Measurements from ENCODE around the gene GPR162. TPM values are rescaled to one million over a fixed set of nuclear protein-coding genes. Genes with fewer than 3 reads are reported as not detected.
A peak's percentile ranks its signal among the peaks of the same experiment; 100 is the strongest.

Gene GPR162
- total RNA-seq, 1 donor: 1.4 TPM

DNA sequence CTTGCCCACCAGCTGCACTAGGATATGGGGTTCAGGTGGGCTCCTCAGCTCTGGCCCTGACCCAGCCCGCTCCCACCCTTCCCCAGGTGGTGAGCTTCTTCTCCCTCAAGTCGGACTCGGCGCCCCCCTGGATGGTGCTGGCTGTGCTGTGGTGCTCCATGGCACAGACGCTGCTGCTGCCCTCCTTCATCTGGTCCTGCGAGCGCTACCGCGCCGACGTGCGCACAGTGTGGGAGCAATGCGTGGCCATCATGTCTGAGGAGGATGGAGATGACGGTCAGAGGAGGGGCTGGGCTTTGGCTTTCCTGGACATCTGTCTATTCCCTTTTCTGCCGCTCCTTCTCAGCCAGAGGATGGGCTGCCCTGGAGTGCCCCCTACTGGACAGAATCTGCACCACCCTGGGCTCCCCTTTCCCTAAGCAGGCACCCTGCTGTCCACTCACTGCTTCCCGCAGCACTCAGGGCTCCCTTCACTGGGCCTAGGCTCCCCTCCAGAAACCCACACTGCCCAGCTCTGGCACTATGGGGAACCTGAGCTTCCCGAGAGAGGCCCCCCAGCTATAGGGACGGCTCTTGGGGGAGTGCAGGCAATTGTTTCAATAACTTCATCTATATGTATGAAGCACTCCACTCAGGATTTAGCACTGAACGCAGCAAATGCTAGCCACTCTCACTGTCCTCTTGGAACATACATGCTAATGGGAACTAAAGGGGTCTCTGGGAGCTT, 3.9 kb downstream of the GPR162 start:
- no peaks in the 10 kb centered on the region for H3K9me3 ChIP-seq (ENCODE audit: low read depth, low read length)
- H3K4me2 ChIP-seq (ENCODE audit: insufficient read depth, low read length): peak overlapping the region; percentile 76
- peaks cover 9% of the 10 kb centered on the region for H3K27me3 ChIP-seq (ENCODE audit: insufficient read depth, low read length)
- H4K20me1 ChIP-seq (ENCODE audit: insufficient read depth, low read length): peaks cover 3% of the 10 kb centered on the region
- TF ChIP-seq, protein P1, sequence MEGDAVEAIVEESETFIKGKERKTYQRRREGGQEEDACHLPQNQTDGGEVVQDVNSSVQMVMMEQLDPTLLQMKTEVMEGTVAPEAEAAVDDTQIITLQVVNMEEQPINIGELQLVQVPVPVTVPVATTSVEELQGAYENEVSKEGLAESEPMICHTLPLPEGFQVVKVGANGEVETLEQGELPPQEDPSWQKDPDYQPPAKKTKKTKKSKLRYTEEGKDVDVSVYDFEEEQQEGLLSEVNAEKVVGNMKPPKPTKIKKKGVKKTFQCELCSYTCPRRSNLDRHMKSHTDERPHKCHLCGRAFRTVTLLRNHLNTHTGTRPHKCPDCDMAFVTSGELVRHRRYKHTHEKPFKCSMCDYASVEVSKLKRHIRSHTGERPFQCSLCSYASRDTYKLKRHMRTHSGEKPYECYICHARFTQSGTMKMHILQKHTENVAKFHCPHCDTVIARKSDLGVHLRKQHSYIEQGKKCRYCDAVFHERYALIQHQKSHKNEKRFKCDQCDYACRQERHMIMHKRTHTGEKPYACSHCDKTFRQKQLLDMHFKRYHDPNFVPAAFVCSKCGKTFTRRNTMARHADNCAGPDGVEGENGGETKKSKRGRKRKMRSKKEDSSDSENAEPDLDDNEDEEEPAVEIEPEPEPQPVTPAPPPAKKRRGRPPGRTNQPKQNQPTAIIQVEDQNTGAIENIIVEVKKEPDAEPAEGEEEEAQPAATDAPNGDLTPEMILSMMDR (IDR thresholded peaks at IDR 0.05; ENCODE audit: extremely low read depth, low read depth, low read length): peak; percentile 97
- peak overlapping the region; percentile 60 for H3K4me3 ChIP-seq (ENCODE audit: insufficient read depth, low read length)
- peak overlapping the region; percentile 55 for H2AFZ ChIP-seq (ENCODE audit: low read length)
- no peak overlapping the region for H3K27ac ChIP-seq (ENCODE audit: low read depth, low read length)
- peak; percentile 100 for DNase-seq (ENCODE audit: insufficient read length, low spot score, missing footprints)
- peaks cover under 1% of the 10 kb centered on the region for H3K36me3 ChIP-seq (ENCODE audit: insufficient read depth, low read length)
- H3K4me1 ChIP-seq (ENCODE audit: insufficient read depth, low read length): peaks cover 26% of the 10 kb centered on the region
- peaks cover 30% of the 10 kb centered on the region for H3K79me2 ChIP-seq (ENCODE audit: insufficient read depth, low read length)

DNA sequence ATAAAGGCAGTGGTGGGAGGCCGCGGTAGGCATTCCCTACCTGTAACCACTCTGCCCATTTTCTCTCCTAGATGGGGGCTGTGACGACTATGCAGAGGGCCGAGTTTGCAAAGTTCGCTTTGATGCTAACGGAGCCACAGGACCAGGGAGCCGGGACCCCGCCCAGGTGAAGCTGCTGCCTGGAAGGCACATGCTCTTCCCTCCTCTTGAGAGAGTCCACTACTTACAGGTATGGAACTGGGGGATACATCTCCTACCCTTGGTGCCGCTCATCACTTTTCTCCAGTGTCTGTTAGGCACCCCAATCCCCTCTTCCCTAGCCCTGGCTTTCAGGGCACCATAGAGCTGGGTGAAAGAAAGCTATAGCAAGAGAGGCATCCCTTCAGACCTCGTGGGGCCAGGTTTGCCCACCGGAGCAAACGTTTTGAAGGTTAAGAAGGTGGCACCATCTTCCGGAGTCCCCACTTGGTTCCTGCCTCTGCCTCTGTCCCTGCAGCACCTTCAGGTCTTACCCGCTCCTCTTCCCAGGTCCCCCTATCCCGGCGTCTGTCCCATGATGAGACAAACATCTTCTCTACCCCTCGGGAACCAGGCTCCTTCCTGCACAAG, 4.6 kb downstream of the GPR162 start:
- H4K20me1 ChIP-seq (ENCODE audit: insufficient read depth, low read length): peaks cover 5% of the 10 kb centered on the region
- peaks cover 8% of the 10 kb centered on the region for H3K36me3 ChIP-seq (ENCODE audit: insufficient read depth, low read length)
- no peak overlapping the region for H2AFZ ChIP-seq (ENCODE audit: low read length)
- peaks cover 9% of the 10 kb centered on the region for H3K27me3 ChIP-seq (ENCODE audit: insufficient read depth, low read length)
- peaks cover 26% of the 10 kb centered on the region for H3K4me1 ChIP-seq (ENCODE audit: insufficient read depth, low read length)
- H3K4me2 ChIP-seq (ENCODE audit: insufficient read depth, low read length): no peak overlapping the region
- no peaks in the 10 kb centered on the region for H3K9me3 ChIP-seq (ENCODE audit: low read depth, low read length)
- peaks cover 36% of the 10 kb centered on the region for H3K79me2 ChIP-seq (ENCODE audit: insufficient read depth, low read length)
- no peak overlapping the region for H3K27ac ChIP-seq (ENCODE audit: low read depth, low read length)
- TF ChIP-seq, protein P1 (IDR thresholded peaks at IDR 0.05; ENCODE audit: extremely low read depth, low read depth, low read length): no peak
- no peak overlapping the region for H3K4me3 ChIP-seq (ENCODE audit: insufficient read depth, low read length)
- peak; percentile 54 for DNase-seq (ENCODE audit: insufficient read length, low spot score, missing footprints)

DNA sequence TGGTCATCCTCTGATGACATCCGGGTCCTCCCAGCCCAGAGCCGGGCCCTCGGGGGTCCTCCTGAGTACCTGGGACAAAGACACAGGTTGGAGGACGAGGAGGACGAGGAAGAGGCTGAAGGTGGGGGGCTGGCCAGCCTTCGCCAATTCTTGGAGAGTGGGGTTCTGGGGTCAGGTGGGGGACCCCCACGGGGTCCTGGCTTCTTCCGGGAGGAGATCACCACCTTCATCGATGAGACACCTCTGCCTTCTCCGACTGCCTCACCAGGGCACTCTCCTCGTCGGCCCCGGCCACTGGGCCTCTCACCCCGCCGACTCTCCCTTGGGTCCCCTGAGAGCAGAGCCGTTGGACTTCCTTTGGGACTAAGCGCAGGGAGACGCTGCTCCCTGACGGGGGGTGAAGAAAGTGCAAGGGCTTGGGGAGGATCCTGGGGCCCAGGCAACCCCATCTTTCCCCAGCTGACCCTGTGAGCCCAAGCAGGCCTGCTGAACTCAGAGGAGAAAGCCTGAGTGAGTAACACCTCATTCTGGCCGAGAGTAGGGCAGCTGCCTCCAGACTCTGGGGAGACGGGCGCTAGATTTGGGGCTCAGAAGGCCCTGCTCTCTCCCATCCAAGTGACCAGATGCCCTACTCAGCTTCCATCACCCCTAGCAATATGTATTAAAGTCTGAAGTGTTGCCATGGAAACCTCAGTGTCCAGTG, 5.3 kb downstream of the GPR162 start:
- TF ChIP-seq, protein P1 (IDR thresholded peaks at IDR 0.05; ENCODE audit: extremely low read depth, low read depth, low read length): no peak
- H3K36me3 ChIP-seq (ENCODE audit: insufficient read depth, low read length): peaks cover 14% of the 10 kb centered on the region
- peak overlapping the region; percentile 65 for H3K4me2 ChIP-seq (ENCODE audit: insufficient read depth, low read length)
- peaks cover 24% of the 10 kb centered on the region for H3K4me1 ChIP-seq (ENCODE audit: insufficient read depth, low read length)
- peaks cover 5% of the 10 kb centered on the region for H4K20me1 ChIP-seq (ENCODE audit: insufficient read depth, low read length)
- H3K27ac ChIP-seq (ENCODE audit: low read depth, low read length): peak overlapping the region; percentile 8
- DNase-seq (ENCODE audit: insufficient read length, low spot score, missing footprints): peak; percentile 91
- peaks cover 9% of the 10 kb centered on the region for H3K27me3 ChIP-seq (ENCODE audit: insufficient read depth, low read length)
- peaks cover 39% of the 10 kb centered on the region for H3K79me2 ChIP-seq (ENCODE audit: insufficient read depth, low read length)
- H3K9me3 ChIP-seq (ENCODE audit: low read depth, low read length): no peaks in the 10 kb centered on the region
- H3K4me3 ChIP-seq (ENCODE audit: insufficient read depth, low read length): peak overlapping the region; percentile 16
- H2AFZ ChIP-seq (ENCODE audit: low read length): peak overlapping the region; percentile 4
